22Rv1 (cell line): ENCODE results near the gene SPRING1.

Source experiments
- ZFX ChIP-seq: fragments of 450-650 bp; IDR thresholded peaks from 2 replicates; pipeline ENCODE4 v1.6.1; 2017; ENCODE audit warnings: antibody characterized with exemption, borderline replicate concordance
- TF ChIP-seq, protein P1 (sequence below): fragments of 450-650 bp; IDR thresholded peaks from 2 replicates; pipeline ENCODE4 v1.5.1; 2017; ENCODE audit warnings: mild to moderate bottlenecking

DNA sequence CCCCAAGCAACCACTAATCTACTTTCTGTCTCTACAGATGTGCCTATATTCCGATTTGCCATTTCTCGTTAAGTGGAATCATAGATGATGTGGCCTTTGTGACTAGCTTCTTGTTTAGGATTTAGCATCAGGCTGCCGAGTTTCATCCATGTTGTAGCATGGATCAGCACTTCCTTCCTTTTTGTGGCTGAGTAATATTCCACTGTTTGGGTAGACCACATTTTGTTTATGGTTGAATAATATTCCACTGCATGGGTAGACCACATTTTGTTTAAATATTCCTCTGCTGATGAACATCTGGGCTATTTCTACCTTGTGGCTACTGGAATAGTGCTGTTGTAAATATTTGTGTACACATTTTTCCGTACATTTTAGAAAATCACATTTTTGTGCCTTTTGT, 36.4 kb downstream of the SPRING1 start:
- TF ChIP-seq, protein P1, sequence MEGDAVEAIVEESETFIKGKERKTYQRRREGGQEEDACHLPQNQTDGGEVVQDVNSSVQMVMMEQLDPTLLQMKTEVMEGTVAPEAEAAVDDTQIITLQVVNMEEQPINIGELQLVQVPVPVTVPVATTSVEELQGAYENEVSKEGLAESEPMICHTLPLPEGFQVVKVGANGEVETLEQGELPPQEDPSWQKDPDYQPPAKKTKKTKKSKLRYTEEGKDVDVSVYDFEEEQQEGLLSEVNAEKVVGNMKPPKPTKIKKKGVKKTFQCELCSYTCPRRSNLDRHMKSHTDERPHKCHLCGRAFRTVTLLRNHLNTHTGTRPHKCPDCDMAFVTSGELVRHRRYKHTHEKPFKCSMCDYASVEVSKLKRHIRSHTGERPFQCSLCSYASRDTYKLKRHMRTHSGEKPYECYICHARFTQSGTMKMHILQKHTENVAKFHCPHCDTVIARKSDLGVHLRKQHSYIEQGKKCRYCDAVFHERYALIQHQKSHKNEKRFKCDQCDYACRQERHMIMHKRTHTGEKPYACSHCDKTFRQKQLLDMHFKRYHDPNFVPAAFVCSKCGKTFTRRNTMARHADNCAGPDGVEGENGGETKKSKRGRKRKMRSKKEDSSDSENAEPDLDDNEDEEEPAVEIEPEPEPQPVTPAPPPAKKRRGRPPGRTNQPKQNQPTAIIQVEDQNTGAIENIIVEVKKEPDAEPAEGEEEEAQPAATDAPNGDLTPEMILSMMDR: no peak
- no peak for TF ChIP-seq ZFX
